GM12873 (cell line): Measurements from ENCODE around the gene CEBPZ.

Experiments
- CTCF ChIP-seq: IDR thresholded peaks from 2 replicates; pipeline ENCODE4 v1.5.1; 2012; ENCODE audit warnings: low read depth, mild to moderate bottlenecking, moderate library complexity, low read length, control low read depth; ENCODE audit not compliant: insufficient read depth; ENCODE audit errors: missing control alignments

Gene CEBPZ

GRCh38 chr2:37188570-37188969, 42.8 kb downstream of the CEBPZ start, which contains the start of gene SULT6B1:
Gene SULT6B1 (minus strand): TSS chr2:37188670. CDS start chr2:37188640, 30 bp downstream.
- TF ChIP-seq CTCF = no peak

- TF ChIP-seq CTCF = no peak
Observed at GRCh38 chr2:37181726-37182684, 49.4 kb downstream of the CEBPZ start.

- no peak for TF ChIP-seq CTCF
Observed at GRCh38 chr2:37180640-37181039, 50.8 kb downstream of the CEBPZ start.

- peak; percentile 5 for TF ChIP-seq CTCF
Observed at GRCh38 chr2:37180006-37180639, 51.3 kb downstream of the CEBPZ start.

GRCh38 chr2:37173741-37174140, 57.7 kb downstream of the CEBPZ start:
- TF ChIP-seq CTCF = no peak

GRCh38 chr2:37171624-37171950, 59.8 kb downstream of the CEBPZ start:
- no peak for TF ChIP-seq CTCF

GRCh38 chr2:37168217-37168981, 63.0 kb downstream of the CEBPZ start:
- peak; percentile 71 for TF ChIP-seq CTCF
